Fibroblast of lung (primary cell): ENCODE data around the gene CYTH2. TPM values are rescaled to one million over a fixed set of nuclear protein-coding genes. Genes with fewer than 3 reads are reported as not detected.

Experiments
- DNase-seq, 2 donors: peaks; one replicate each; pipeline versions ENCODE4 v3.0.0 to v3.0.0-alpha.2; 2010; ENCODE audit warnings: low read depth in 2 of 2
- H2AFZ ChIP-seq: 2 replicates; pipeline ENCODE4 v1.5.1; 2012; ENCODE audit warnings: low read length, control low read depth, inconsistent platforms
- H3K27ac ChIP-seq: 2 replicates; pipeline ENCODE4 v1.5.1; 2011; ENCODE audit warnings: low read length, control low read depth; ENCODE audit not compliant: insufficient read depth
- H3K27me3 ChIP-seq: 2 replicates; pipeline ENCODE4 v1.5.1; 2011; ENCODE audit warnings: mild to moderate bottlenecking, low read length; ENCODE audit not compliant: control insufficient read depth, insufficient read depth
- H3K36me3 ChIP-seq: 2 replicates; pipeline ENCODE4 v1.5.1; 2011; ENCODE audit warnings: low read length; ENCODE audit not compliant: control insufficient read depth, insufficient read depth
- H3K4me1 ChIP-seq: 2 replicates; pipeline ENCODE4 v1.5.1; 2011; ENCODE audit warnings: low read length; ENCODE audit not compliant: control insufficient read depth, insufficient read depth; ENCODE audit errors: extremely low read depth
- H3K4me2 ChIP-seq: 2 replicates; pipeline ENCODE4 v1.5.1; 2011; ENCODE audit warnings: low read length, control low read depth; ENCODE audit not compliant: insufficient read depth; ENCODE audit errors: extremely low read depth
- H3K4me3 ChIP-seq, 4 experiments: fragments of 200-600 bp in 1 of 4; sonication (generic) in 1 of 4; replicated peaks in 1 of 4; 2 replicates each; pipeline ENCODE4 v1.5.1; 2011 to 2016; ENCODE audit warnings: low read length in 4 of 4, low read depth in 3 of 4, mild to moderate bottlenecking in 3 of 4, control low read depth in 2 of 4, inconsistent platforms in 1 of 4, mixed read lengths in 1 of 4; ENCODE audit not compliant: insufficient read depth in 1 of 4; ENCODE audit errors: control extremely low read depth in 1 of 4
- H3K79me2 ChIP-seq: 2 replicates; pipeline ENCODE4 v1.5.1; 2012; ENCODE audit warnings: mild to moderate bottlenecking, low read length, inconsistent platforms; ENCODE audit not compliant: control insufficient read depth, insufficient read depth
- H3K9ac ChIP-seq: 2 replicates; pipeline ENCODE4 v1.5.1; 2011; ENCODE audit warnings: mild to moderate bottlenecking, low read length, control low read depth; ENCODE audit not compliant: insufficient read depth
- H3K9me3 ChIP-seq: 2 replicates; pipeline ENCODE4 v1.5.1; 2012; ENCODE audit warnings: low read depth, low read length; ENCODE audit not compliant: control insufficient read depth, insufficient read depth
- H4K20me1 ChIP-seq: 2 replicates; pipeline ENCODE4 v1.5.1; 2011; ENCODE audit warnings: low read length; ENCODE audit not compliant: control insufficient read depth, insufficient read depth; ENCODE audit errors: extremely low read depth
- EZH2 ChIP-seq: IDR thresholded peaks from 2 replicates; pipeline ENCODE4 v1.5.1; 2012; ENCODE audit warnings: low read length, control low read depth, mild to moderate bottlenecking; ENCODE audit errors: missing control alignments
- polyA plus RNA-seq, 2 donors: library from polyadenylated mRNA; depleted of rRNA in 1 of 2; stranded (reverse) in 1 of 2; unstranded in 1 of 2; fragments of >200 nt; gene quantifications; 2 replicates each; pipeline ENCODE4 v1.2.1, GENCODE V29; 2011 to 2012; ENCODE audit warnings: missing spikeins in 1 of 2
- total RNA-seq: library from RNA; depleted of rRNA; stranded (reverse); fragments of >200 nt; gene quantifications from 2 replicates; pipeline ENCODE4 v1.2.1, GENCODE V29; 2014
- TF ChIP-seq, protein P1 (sequence below), 2 donors: IDR thresholded peaks in 1 of 2; conservative IDR thresholded peaks in 1 of 2; 1 replicate in 1 of 2; 2 replicates in 1 of 2; pipeline ENCODE4 v1.5.1; 2011 to 2012; ENCODE audit warnings: low read length in 2 of 2, control low read depth in 1 of 2, inconsistent platforms in 1 of 2, low read depth in 1 of 2, mild to moderate bottlenecking in 1 of 2

Gene CYTH2
- total and polyA plus RNA-seq, 2 donors (not counting 1 experiment from before 2014, with no cell fraction given): 18.6 to 25.8 TPM

GRCh38 chr19:48511321-48511731, 42.2 kb downstream of the CYTH2 start:
- H3K4me2 ChIP-seq: no peak overlapping the region
- TF ChIP-seq EZH2: no peak
- TF ChIP-seq, protein P1, sequence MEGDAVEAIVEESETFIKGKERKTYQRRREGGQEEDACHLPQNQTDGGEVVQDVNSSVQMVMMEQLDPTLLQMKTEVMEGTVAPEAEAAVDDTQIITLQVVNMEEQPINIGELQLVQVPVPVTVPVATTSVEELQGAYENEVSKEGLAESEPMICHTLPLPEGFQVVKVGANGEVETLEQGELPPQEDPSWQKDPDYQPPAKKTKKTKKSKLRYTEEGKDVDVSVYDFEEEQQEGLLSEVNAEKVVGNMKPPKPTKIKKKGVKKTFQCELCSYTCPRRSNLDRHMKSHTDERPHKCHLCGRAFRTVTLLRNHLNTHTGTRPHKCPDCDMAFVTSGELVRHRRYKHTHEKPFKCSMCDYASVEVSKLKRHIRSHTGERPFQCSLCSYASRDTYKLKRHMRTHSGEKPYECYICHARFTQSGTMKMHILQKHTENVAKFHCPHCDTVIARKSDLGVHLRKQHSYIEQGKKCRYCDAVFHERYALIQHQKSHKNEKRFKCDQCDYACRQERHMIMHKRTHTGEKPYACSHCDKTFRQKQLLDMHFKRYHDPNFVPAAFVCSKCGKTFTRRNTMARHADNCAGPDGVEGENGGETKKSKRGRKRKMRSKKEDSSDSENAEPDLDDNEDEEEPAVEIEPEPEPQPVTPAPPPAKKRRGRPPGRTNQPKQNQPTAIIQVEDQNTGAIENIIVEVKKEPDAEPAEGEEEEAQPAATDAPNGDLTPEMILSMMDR (conservative IDR thresholded peaks at IDR 0.05 in 1 of 2, IDR thresholded peaks at IDR 0.05 in 1 of 2; ENCODE audit: low read depth in 1 of 2, low read length in 2 of 2): no peak
- no peak for DNase-seq
- H3K79me2 ChIP-seq: no peaks in the 10 kb centered on the region
- no peaks in the 10 kb centered on the region for H4K20me1 ChIP-seq
- no peak overlapping the region for H3K4me3 ChIP-seq
- H3K9ac ChIP-seq: no peak overlapping the region
- H3K27ac ChIP-seq: no peak overlapping the region
- H3K27me3 ChIP-seq: peaks cover 19% of the 10 kb centered on the region
- H3K4me1 ChIP-seq: peaks cover 2% of the 10 kb centered on the region
- no peaks in the 10 kb centered on the region for H3K9me3 ChIP-seq
- no peak overlapping the region for H2AFZ ChIP-seq
- H3K36me3 ChIP-seq: no peaks in the 10 kb centered on the region

DNA sequence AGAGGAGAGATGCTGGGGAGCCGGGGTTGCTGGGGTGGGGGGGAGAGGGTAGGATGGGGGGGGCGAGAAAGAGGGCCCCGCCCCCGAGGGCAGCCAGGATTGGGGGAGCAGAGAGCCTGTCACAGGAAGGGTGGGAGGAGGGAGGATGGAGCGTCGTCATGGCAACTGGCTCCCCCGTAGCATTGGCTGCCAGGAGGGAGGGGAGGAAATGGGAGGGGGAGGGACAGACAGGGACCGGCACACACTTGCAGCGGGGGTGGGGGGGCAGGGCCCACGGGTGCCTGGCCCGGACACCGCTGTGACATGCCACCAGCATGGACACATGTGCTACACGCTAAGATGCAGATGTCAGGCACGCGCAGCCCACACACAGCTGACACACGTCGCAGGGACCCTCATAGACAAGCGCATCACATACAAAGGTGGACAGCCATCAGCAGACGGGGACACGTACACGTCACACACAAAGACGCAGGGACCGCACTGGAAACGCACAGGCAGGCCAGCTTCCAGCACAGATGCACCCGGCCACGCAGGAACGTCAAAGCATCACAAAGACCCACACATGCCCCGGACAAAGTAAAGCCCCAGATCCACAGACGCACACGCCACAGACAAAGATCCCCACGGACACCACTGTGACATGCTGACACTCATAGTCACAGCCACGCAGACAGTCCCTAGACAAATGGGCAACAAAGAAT, 42.8 kb downstream of the CYTH2 start, which contains the start of gene LMTK3:
TSS of gene LMTK3 (minus strand) at position 36 of the 704 bp plus-strand sequence. CDS start 259 bp downstream, outside the sequence.
- Histone ChIP-seq H3K27ac (no peak within 1 kb of the TSS), H3K4me3 (peak within 1 kb of the TSS in 1 of 4 experiments; percentile 11), H3K79me2 (no peaks in the 10 kb centered on the region), H3K27me3 (peaks cover 19% of the 10 kb centered on the region), H3K4me2 (peak within 1 kb of the TSS; percentile 64), H3K9me3 (no peaks in the 10 kb centered on the region), H3K36me3 (no peaks in the 10 kb centered on the region), H2AFZ (no peak within 1 kb of the TSS), H3K4me1 (peaks cover 2% of the 10 kb centered on the region), H3K9ac (no peak within 1 kb of the TSS), H4K20me1 (no peaks in the 10 kb centered on the region)
- no peak for TF ChIP-seq EZH2
- DNase-seq: peak; percentile 22 to 36

DNA sequence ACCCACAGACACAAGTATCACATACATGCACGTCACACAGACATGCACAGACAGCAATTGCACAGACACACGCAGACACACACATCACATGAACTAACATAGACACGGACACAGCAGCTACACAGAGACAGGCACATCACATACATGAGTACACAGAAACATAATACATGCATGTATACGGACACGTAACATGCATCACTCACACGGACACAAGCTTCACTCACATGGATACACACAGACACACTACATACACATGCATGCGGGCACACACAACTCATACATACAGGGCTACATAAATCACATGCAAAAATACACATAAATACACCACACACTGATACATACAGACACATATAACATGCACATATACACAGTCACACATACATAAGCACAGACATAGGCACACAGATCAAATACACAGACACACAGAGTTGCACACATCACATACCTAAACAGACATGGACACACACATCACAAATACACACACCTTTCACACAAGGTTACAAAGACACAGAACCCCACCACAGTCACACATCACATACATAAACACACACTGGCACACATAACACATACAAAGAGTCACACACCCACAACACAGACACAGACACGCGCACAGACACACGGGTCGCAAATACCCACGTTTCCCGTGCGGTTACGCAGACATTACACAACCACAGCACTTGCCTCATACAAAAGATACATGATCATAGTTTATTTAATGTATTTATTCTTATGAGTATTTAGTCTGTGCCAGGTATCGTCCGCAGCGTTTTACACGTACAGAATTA, 43.5 kb downstream of the CYTH2 start:
- no peak overlapping the region for H3K4me2 ChIP-seq
- H2AFZ ChIP-seq: no peak overlapping the region
- no peak overlapping the region for H3K4me3 ChIP-seq
- TF ChIP-seq, protein P1 (conservative IDR thresholded peaks at IDR 0.05 in 1 of 2, IDR thresholded peaks at IDR 0.05 in 1 of 2; ENCODE audit: low read depth in 1 of 2, low read length in 2 of 2): no peak
- peak; percentile 89 for TF ChIP-seq EZH2
- no peaks in the 10 kb centered on the region for H3K79me2 ChIP-seq
- H4K20me1 ChIP-seq: no peaks in the 10 kb centered on the region
- H3K27me3 ChIP-seq: peaks cover 19% of the 10 kb centered on the region
- H3K9ac ChIP-seq: no peak overlapping the region
- H3K27ac ChIP-seq: no peak overlapping the region
- no peaks in the 10 kb centered on the region for H3K9me3 ChIP-seq
- DNase-seq: no peak
- H3K36me3 ChIP-seq: no peaks in the 10 kb centered on the region
- H3K4me1 ChIP-seq: peaks cover 2% of the 10 kb centered on the region
